ENCODE measurements around the gene SLIT3.

Gene SLIT3

GRCh38 chr5:168672016-168672415 is 628.9 kb downstream of the SLIT3 start:
- TF ChIP-seq, protein P1, sequence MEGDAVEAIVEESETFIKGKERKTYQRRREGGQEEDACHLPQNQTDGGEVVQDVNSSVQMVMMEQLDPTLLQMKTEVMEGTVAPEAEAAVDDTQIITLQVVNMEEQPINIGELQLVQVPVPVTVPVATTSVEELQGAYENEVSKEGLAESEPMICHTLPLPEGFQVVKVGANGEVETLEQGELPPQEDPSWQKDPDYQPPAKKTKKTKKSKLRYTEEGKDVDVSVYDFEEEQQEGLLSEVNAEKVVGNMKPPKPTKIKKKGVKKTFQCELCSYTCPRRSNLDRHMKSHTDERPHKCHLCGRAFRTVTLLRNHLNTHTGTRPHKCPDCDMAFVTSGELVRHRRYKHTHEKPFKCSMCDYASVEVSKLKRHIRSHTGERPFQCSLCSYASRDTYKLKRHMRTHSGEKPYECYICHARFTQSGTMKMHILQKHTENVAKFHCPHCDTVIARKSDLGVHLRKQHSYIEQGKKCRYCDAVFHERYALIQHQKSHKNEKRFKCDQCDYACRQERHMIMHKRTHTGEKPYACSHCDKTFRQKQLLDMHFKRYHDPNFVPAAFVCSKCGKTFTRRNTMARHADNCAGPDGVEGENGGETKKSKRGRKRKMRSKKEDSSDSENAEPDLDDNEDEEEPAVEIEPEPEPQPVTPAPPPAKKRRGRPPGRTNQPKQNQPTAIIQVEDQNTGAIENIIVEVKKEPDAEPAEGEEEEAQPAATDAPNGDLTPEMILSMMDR (IDR thresholded peaks at IDR 0.05; ENCODE audit: insufficient read depth, missing control alignments) = no peak
- no peak for DNase-seq (ENCODE audit: insufficient read length, low spot score)
- FAIRE-seq = no peak

DNA sequence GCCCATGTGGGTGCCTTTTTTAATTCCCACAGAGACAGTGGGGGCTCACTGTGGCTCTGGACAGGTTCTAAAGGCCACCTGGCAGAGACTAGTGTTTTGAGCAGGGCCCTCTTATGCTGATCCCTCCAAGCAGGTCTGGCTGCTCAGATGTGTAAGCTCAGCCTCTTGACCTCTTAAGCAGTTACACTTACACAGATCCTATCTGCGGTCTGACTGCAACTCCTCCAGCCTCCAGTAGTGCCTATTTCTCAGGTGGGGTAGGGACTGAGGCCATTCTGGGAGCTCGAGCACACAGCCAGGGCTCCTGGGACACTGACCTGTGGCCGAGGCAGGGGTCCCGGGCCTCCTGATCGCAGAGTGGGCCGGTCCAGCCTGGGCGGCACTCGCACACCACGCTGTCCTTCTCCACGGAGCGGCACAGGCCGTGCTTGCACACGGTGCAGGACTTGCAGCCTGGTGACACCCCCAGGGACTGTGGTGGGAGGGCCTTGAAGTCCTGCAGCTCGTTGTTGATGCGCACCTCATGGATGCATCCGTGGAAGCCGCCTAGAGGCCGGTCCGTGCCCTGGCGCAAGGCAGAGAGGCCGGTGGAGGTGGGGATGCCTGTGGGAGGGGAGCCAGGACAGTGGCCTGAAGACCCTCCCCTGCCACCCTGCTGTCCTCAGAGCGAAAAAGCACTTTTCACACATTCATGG is 629.9 kb downstream of the SLIT3 start:
- no peak for FAIRE-seq
- TF ChIP-seq, protein P1 (IDR thresholded peaks at IDR 0.05; ENCODE audit: insufficient read depth, missing control alignments) = no peak
- no peak for DNase-seq (ENCODE audit: insufficient read length, low spot score)

DNA sequence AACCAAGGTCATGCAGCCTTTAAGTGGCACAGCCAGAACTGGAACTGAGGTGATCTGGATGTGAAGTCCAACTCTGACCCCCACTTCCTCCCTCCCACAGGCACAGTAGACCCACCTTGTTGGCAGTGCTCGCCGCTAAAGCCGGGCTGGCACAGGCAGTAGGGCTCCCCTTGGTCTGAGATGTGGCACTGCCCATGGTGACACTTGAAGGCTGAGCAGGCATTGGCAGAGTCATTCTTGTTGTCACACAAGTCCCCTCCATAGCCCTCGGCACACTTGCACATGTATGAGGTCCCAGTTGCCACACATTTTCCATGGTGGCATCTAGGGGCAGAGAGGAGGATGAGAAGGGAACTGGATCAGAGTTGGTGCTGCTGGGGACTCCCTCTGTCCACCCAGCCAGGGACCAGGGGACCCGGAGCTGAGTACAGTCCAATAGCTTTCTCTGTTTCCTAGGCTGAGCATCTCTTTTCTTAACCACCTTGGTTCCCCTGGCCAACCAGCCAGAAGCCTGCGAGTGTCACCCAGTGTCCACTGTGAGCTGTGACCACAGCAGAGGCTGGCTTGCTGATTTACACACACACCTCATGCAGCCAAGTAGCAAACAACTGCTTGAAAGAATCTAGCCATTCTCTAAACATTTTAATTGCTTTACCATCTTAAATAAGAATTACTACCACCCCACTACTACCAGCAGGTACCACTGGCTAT is 631.1 kb downstream of the SLIT3 start:
- DNase-seq (ENCODE audit: insufficient read length, low spot score) (no peak), FAIRE-seq (no peak)
- TF ChIP-seq, protein P1 (IDR thresholded peaks at IDR 0.05; ENCODE audit: insufficient read depth, missing control alignments) = no peak

- TF ChIP-seq, protein P1 (IDR thresholded peaks at IDR 0.05; ENCODE audit: insufficient read depth, missing control alignments) = no peak
- FAIRE-seq (no peak), DNase-seq (ENCODE audit: insufficient read length, low spot score) (no peak)
Observed at GRCh38 chr5:168669156-168669555, 631.8 kb downstream of the SLIT3 start.

GRCh38 chr5:168668078-168668477 is 632.9 kb downstream of the SLIT3 start:
- DNase-seq (ENCODE audit: insufficient read length, low spot score) = no peak
- no peak for FAIRE-seq
- TF ChIP-seq, protein P1 (IDR thresholded peaks at IDR 0.05; ENCODE audit: insufficient read depth, missing control alignments) = no peak

- no peak for FAIRE-seq
Observed at GRCh38 chr5:168667301-168667840, 633.6 kb downstream of the SLIT3 start.

More at GRCh38 chr5:168667301-168667840, 633.6 kb downstream of the SLIT3 start:
- DNase-seq (ENCODE audit: insufficient read length, low spot score) = no peak
- TF ChIP-seq, protein P1 (IDR thresholded peaks at IDR 0.05; ENCODE audit: insufficient read depth, missing control alignments) = no peak

Data from D721Med (cell line).